Neural progenitor cell (in vitro differentiated cells): ENCODE results near the gene ATP2A3. TPM values are rescaled to one million over a fixed set of nuclear protein-coding genes. Genes with fewer than 3 reads are reported as not detected.

Source experiments
- DNase-seq: peaks from one replicate; pipeline ENCODE4 v3.0.0-alpha.2; 2016; ENCODE audit warnings: low spot score
- H2AFZ ChIP-seq: fragments of 200-600 bp; sonication (generic); replicated peaks from 2 replicates; pipeline ENCODE4 v1.6.1; 2016; ENCODE audit warnings: antibody characterized with exemption
- H3F3A ChIP-seq: fragments of 200-600 bp; sonication (generic); 2 replicates; pipeline ENCODE4 v1.6.1; 2016; ENCODE audit warnings: antibody characterized with exemption, low read depth
- H3K27ac ChIP-seq: fragments of 200-600 bp; sonication (generic); 2 replicates; pipeline ENCODE4 v1.5.1; 2016; ENCODE audit warnings: mild to moderate bottlenecking
- H3K27me3 ChIP-seq: fragments of 200-600 bp; sonication (generic); 2 replicates; pipeline ENCODE4 v1.6.1; 2016; ENCODE audit warnings: mild to moderate bottlenecking, moderate library complexity
- H3K36me3 ChIP-seq: fragments of 200-600 bp; sonication (generic); 2 replicates; pipeline ENCODE4 v1.5.1; 2016
- H3K4me1 ChIP-seq: fragments of 200-600 bp; sonication (generic); 2 replicates; pipeline ENCODE4 v1.6.1; 2016; ENCODE audit warnings: mixed run types
- H3K4me2 ChIP-seq: fragments of 200-600 bp; sonication (generic); 2 replicates; pipeline ENCODE4 v1.6.1; 2016
- H3K4me3 ChIP-seq: fragments of 200-600 bp; sonication (generic); 2 replicates; pipeline ENCODE4 v1.5.1; 2016
- H3K79me2 ChIP-seq: fragments of 200-600 bp; sonication (generic); 2 replicates; pipeline ENCODE4 v1.6.1; 2016; ENCODE audit warnings: low read depth
- H3K9ac ChIP-seq: fragments of 200-600 bp; sonication (generic); 2 replicates; pipeline ENCODE4 v1.6.1; 2016
- H3K9me3 ChIP-seq: fragments of 200-600 bp; sonication (generic); 2 replicates; pipeline ENCODE4 v1.5.1; 2016; ENCODE audit warnings: low read depth
- H4K20me1 ChIP-seq: fragments of 200-600 bp; sonication (generic); 2 replicates; pipeline ENCODE4 v1.6.1; 2016; ENCODE audit warnings: low read depth
- H3K27ac Mint-ChIP-seq: 3 replicates; pipeline ENCODE4 v1.8.0; 2021; ENCODE audit warnings: mixed read lengths
- H3K27me3 Mint-ChIP-seq: 2 replicates; pipeline ENCODE4 v1.8.0; 2022; ENCODE audit warnings: low read depth, mild to moderate bottlenecking, inconsistent platforms, moderate library complexity, mixed read lengths; ENCODE audit not compliant: insufficient read depth
- H3K36me3 Mint-ChIP-seq: 3 replicates; pipeline ENCODE4 v1.8.0; 2021; ENCODE audit warnings: mixed read lengths
- H3K4me1 Mint-ChIP-seq: 3 replicates; pipeline ENCODE4 v1.8.0; 2021; ENCODE audit warnings: mixed read lengths
- H3K4me3 Mint-ChIP-seq: 3 replicates; pipeline ENCODE4 v1.8.0; 2021; ENCODE audit warnings: mild to moderate bottlenecking, moderate library complexity, mixed read lengths
- H3K9me3 Mint-ChIP-seq: 3 replicates; pipeline ENCODE4 v1.8.0; 2020; ENCODE audit warnings: mixed read lengths
- EZH2 ChIP-seq: fragments of 200-600 bp; sonication (generic); IDR thresholded peaks from 2 replicates; pipeline ENCODE4 v1.6.1; 2017; ENCODE audit warnings: antibody characterized with exemption, mild to moderate bottlenecking, moderate library complexity
- EZH2phosphoT487 ChIP-seq: fragments of 200-600 bp; sonication (generic); IDR thresholded peaks from 2 replicates; pipeline ENCODE4 v1.6.1; 2017; ENCODE audit warnings: antibody characterized with exemption
- total RNA-seq: library from RNA; depleted of rRNA; stranded (reverse); fragments of >200 nt; gene quantifications from 2 replicates; pipeline ENCODE4 v1.2.3, GENCODE V29; 2015; ENCODE audit warnings: low replicate concordance
- TF ChIP-seq, protein P1 (sequence below): fragments of 200-600 bp; sonication (generic); IDR thresholded peaks from 2 replicates; pipeline ENCODE4 v1.5.1; 2017; ENCODE audit warnings: antibody characterized with exemption, mild to moderate bottlenecking

Gene ATP2A3
- total RNA-seq, 1 donor from 2014 or later, result 0.65 TPM

DNA sequence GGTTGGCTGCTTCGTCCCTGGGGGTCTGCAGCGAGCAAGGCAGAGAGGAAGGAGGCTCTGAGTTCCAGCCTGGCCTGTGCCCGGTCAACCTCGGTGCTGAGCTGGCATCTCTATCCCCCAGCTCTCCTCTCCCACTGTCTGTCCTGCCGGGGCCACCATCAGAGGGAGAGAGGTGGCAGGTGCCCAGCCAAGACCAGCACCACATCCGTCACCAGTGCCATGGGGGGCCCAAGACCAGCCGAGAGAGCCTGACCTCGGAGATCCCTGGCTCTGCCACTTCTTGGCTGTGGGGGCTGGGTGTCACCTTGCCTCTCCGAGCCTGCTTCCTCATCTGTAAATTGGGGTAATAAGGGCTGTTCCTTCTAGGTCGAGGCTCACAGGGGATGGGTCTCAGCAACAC, 47.4 kb downstream of the ATP2A3 start:
- H3K36me3 ChIP-seq, result no peaks in the 10 kb centered on the region
- H3K27me3 Mint-ChIP-seq, result peaks cover 4% of the 10 kb centered on the region
- no peaks in the 10 kb centered on the region for H3K9me3 ChIP-seq
- no peak overlapping the region for H3K4me3 ChIP-seq
- H3K9me3 Mint-ChIP-seq, result no peaks in the 10 kb centered on the region
- no peak overlapping the region for H2AFZ ChIP-seq
- no peak for DNase-seq
- H3K9ac ChIP-seq, result no peak overlapping the region
- H3K4me1 Mint-ChIP-seq, result peaks cover under 1% of the 10 kb centered on the region
- H3K4me1 ChIP-seq, result no peaks in the 10 kb centered on the region
- H3K79me2 ChIP-seq, result no peaks in the 10 kb centered on the region
- H3K36me3 Mint-ChIP-seq, result no peaks in the 10 kb centered on the region
- no peak overlapping the region for H3K27ac Mint-ChIP-seq
- H3F3A ChIP-seq, result no peaks in the 10 kb centered on the region
- H3K27ac ChIP-seq, result no peak overlapping the region
- no peak overlapping the region for H3K4me3 Mint-ChIP-seq
- TF ChIP-seq EZH2phosphoT487, result no peak
- TF ChIP-seq, protein P1, sequence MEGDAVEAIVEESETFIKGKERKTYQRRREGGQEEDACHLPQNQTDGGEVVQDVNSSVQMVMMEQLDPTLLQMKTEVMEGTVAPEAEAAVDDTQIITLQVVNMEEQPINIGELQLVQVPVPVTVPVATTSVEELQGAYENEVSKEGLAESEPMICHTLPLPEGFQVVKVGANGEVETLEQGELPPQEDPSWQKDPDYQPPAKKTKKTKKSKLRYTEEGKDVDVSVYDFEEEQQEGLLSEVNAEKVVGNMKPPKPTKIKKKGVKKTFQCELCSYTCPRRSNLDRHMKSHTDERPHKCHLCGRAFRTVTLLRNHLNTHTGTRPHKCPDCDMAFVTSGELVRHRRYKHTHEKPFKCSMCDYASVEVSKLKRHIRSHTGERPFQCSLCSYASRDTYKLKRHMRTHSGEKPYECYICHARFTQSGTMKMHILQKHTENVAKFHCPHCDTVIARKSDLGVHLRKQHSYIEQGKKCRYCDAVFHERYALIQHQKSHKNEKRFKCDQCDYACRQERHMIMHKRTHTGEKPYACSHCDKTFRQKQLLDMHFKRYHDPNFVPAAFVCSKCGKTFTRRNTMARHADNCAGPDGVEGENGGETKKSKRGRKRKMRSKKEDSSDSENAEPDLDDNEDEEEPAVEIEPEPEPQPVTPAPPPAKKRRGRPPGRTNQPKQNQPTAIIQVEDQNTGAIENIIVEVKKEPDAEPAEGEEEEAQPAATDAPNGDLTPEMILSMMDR, result no peak
- no peak for TF ChIP-seq EZH2
- H3K27me3 ChIP-seq, result no peaks in the 10 kb centered on the region
- no peaks in the 10 kb centered on the region for H4K20me1 ChIP-seq
- no peak overlapping the region for H3K4me2 ChIP-seq

DNA sequence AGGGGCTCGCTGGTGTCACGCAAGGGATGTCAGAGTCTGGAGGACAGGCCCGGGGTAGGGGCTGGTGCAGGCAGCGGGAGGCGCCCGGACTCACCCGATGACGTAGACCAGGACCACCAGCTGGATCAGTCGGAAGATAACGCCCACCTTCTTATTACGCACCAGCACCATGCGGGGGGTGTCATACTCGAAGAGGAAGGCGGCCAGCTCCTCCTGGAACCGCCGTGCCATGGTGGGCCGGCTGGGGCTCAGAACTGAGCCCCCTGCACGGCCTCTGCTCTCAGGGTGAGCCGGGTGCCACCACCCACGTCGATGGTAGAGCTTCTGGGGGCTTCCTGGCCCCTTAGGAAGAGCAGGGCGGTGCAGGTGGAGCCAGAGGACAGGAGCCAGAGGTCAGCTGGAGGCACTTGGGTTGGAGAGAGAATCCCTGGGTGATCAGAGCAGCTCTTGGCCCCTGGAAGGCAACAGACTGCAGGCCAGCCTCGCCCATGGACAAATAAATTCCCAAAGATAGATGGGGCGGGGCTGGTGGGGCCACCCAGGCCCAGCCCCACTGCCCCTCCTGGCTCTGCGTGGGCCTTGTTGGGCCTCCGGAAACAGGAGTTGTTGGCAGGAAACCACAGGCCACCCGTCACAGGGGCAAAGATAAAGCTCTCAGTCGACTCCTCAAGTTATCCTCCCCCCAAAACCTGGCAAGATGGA, 48.1 kb downstream of the ATP2A3 start, which contains the start of gene P2RX1:
Gene P2RX1, minus strand, starts transcription at position 471 of the 702 bp plus-strand sequence. Its CDS starts 240 bp downstream, at position 231.
- Mint-ChIP-seq H3K4me3 (no peak within 1 kb of the TSS), H3K36me3 (no peaks in the 10 kb centered on the region), H3K27ac (no peak within 1 kb of the TSS), H3K4me1 (peaks cover 4% of the 10 kb centered on the region), H3K9me3 (no peaks in the 10 kb centered on the region), H3K27me3 (peaks cover 4% of the 10 kb centered on the region)
- Histone ChIP-seq H3K79me2 (no peaks in the 10 kb centered on the region), H3K9ac (no peak within 1 kb of the TSS), H3K4me3 (no peak within 1 kb of the TSS), H3K27ac (no peak within 1 kb of the TSS), H3K4me2 (no peak within 1 kb of the TSS), H3K27me3 (no peaks in the 10 kb centered on the region), H3K4me1 (no peaks in the 10 kb centered on the region), H4K20me1 (no peaks in the 10 kb centered on the region), H2AFZ (no peak within 1 kb of the TSS), H3K36me3 (no peaks in the 10 kb centered on the region), H3F3A (no peaks in the 10 kb centered on the region), H3K9me3 (no peaks in the 10 kb centered on the region)
- no peak for DNase-seq
- TF ChIP-seq EZH2, result no peak
- no peak for TF ChIP-seq EZH2phosphoT487
- TF ChIP-seq, protein P1, result no peak

DNA sequence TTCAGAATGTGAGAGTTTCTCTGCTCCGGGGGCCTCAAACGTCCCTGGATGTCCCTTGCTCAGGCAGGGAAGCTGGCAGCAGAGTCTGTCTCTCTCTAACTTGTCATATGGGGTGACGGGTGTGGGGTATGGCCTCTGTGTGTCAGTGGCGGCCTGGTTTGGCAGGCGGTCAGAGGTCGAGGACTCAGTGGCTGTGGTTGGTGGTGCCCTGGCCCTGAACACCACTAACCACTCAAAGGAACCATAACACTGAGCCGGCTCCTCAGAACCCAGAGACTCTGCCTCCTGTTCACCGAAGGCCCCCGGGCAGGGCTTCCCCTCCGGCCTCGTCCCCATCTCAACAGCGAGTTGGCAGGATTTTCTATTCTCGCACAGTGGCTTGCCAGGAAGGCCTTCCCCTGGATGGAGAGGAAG, 48.6 kb downstream of the ATP2A3 start:
- Histone ChIP-seq H3K4me2 (no peak overlapping the region), H3K36me3 (no peaks in the 10 kb centered on the region), H3K79me2 (no peaks in the 10 kb centered on the region), H3K9me3 (no peaks in the 10 kb centered on the region), H3F3A (no peaks in the 10 kb centered on the region), H3K27me3 (no peaks in the 10 kb centered on the region), H2AFZ (no peak overlapping the region), H3K9ac (no peak overlapping the region), H4K20me1 (no peaks in the 10 kb centered on the region), H3K27ac (no peak overlapping the region), H3K4me1 (no peaks in the 10 kb centered on the region), H3K4me3 (no peak overlapping the region)
- H3K27me3 Mint-ChIP-seq, result peaks cover 4% of the 10 kb centered on the region
- TF ChIP-seq, protein P1, result no peak
- no peak for TF ChIP-seq EZH2
- no peak for TF ChIP-seq EZH2phosphoT487
- no peak overlapping the region for H3K4me3 Mint-ChIP-seq
- H3K27ac Mint-ChIP-seq, result no peak overlapping the region
- no peaks in the 10 kb centered on the region for H3K9me3 Mint-ChIP-seq
- peaks cover 4% of the 10 kb centered on the region for H3K4me1 Mint-ChIP-seq
- H3K36me3 Mint-ChIP-seq, result no peaks in the 10 kb centered on the region
- DNase-seq, result no peak
